ENCODE measurements around the gene TPO.
A peak's percentile ranks its signal among the peaks of the same experiment; 100 is the strongest.
"Not testable (repeated sequence)": the region's sequence is repeated elsewhere in the genome, so short reads cannot be mapped to it uniquely, and the experiment has no call there.

Gene TPO

GRCh38 chr2:1561259-1561658, 148.0 kb downstream of the TPO start:
- DNase-seq: no peak

- no peak for DNase-seq
Measured at GRCh38 chr2:1561811-1562421, 148.7 kb downstream of the TPO start.

GRCh38 chr2:1563084-1563857, 150.0 kb downstream of the TPO start:
- no peak for DNase-seq

GRCh38 chr2:1563943-1564891, 151.0 kb downstream of the TPO start:
- peak; percentile 50 for DNase-seq

GRCh38 chr2:1567556-1568344, 154.5 kb downstream of the TPO start:
- no peak for DNase-seq

GRCh38 chr2:1568345-1568668, 155.0 kb downstream of the TPO start:
- DNase-seq: not testable (repeated sequence)

- DNase-seq: no peak
Measured at GRCh38 chr2:1569879-1570450, 156.7 kb downstream of the TPO start.

GRCh38 chr2:1571477-1572417, 158.5 kb downstream of the TPO start:
- DNase-seq: no peak

GRCh38 chr2:1572638-1573037, 159.4 kb downstream of the TPO start:
- DNase-seq: no peak

GRCh38 chr2:1577846-1578245, 164.6 kb downstream of the TPO start:
- DNase-seq: no peak

GRCh38 chr2:1581257-1581964, 168.1 kb downstream of the TPO start:
- DNase-seq: not testable (repeated sequence)

GRCh38 chr2:1581965-1582625, 168.8 kb downstream of the TPO start:
- DNase-seq: no peak

GRCh38 chr2:1582891-1583341, 169.7 kb downstream of the TPO start:
- DNase-seq: no peak

GRCh38 chr2:1584051-1584531, 170.8 kb downstream of the TPO start:
- DNase-seq: no peak

GRCh38 chr2:1584691-1585485, 171.6 kb downstream of the TPO start:
- DNase-seq: no peak

GRCh38 chr2:1585635-1586034, 172.4 kb downstream of the TPO start:
- no peak for DNase-seq

GRCh38 chr2:1586251-1586922, 173.1 kb downstream of the TPO start:
- DNase-seq: no peak

Data from stimulated activated CD4-positive, alpha-beta T cell treated with anti-CD3 and anti-CD28 coated beads, Interleukin-15, amount 100 ng/mL, for 24 hours (primary cell).